Karpas-422 (cell line): ENCODE data around the gene KDM4B. TPM values are rescaled to one million over a fixed set of nuclear protein-coding genes. Genes with fewer than 3 reads are reported as not detected.

Source experiments
- DNase-seq: peaks from one replicate; pipeline ENCODE4 v3.0.0-alpha.2; 2015
- H2AFZ ChIP-seq: fragments of 200-600 bp; sonication (generic); 2 replicates; pipeline ENCODE4 v1.6.1; 2014; ENCODE audit warnings: antibody characterized with exemption, low read length, mixed read lengths
- H3K27ac ChIP-seq: fragments of 200-600 bp; sonication (generic); 2 replicates; pipeline ENCODE4 v1.5.1; 2014; ENCODE audit warnings: mild to moderate bottlenecking, low read length, moderate library complexity
- H3K27me3 ChIP-seq: fragments of 200-600 bp; sonication (generic); 2 replicates; pipeline ENCODE4 v1.6.1; 2014; ENCODE audit warnings: low read length, mixed read lengths
- H3K36me3 ChIP-seq: fragments of 200-600 bp; sonication (generic); 2 replicates; pipeline ENCODE4 v1.6.1; 2014; ENCODE audit warnings: low read length, mixed read lengths; ENCODE audit not compliant: insufficient read depth
- H3K4me1 ChIP-seq: fragments of 200-600 bp; sonication (generic); 2 replicates; pipeline ENCODE4 v1.6.1; 2014; ENCODE audit warnings: mild to moderate bottlenecking, low read length, mixed read lengths
- H3K4me2 ChIP-seq: fragments of 200-600 bp; sonication (generic); 2 replicates; pipeline ENCODE4 v1.6.1; 2014; ENCODE audit warnings: low read length, low read depth, mild to moderate bottlenecking; ENCODE audit not compliant: poor library complexity, severe bottlenecking
- H3K4me3 ChIP-seq: fragments of 200-600 bp; sonication (generic); 2 replicates; pipeline ENCODE4 v1.5.1; 2014; ENCODE audit warnings: mild to moderate bottlenecking, antibody characterized with exemption, low read length, mixed read lengths
- H3K79me2 ChIP-seq: fragments of 200-600 bp; sonication (generic); 2 replicates; pipeline ENCODE4 v1.6.1; 2014; ENCODE audit warnings: mild to moderate bottlenecking, low read length, mixed read lengths
- H3K9ac ChIP-seq: fragments of 200-600 bp; sonication (generic); 2 replicates; pipeline ENCODE4 v1.6.0; 2014; ENCODE audit warnings: low read length
- H3K9me2 ChIP-seq: fragments of 200-600 bp; sonication (generic), shearing (Covaris generic); replicated peaks from 2 replicates; pipeline ENCODE4 v1.6.0; 2014; ENCODE audit warnings: mild to moderate bottlenecking, low read length, moderate library complexity; ENCODE audit not compliant: insufficient read depth
- H3K9me3 ChIP-seq: fragments of 300-700, 200-600 bp; sonication (generic); 2 replicates; pipeline ENCODE4 v1.6.1; 2014; ENCODE audit warnings: low read length, mixed read lengths
- H4K20me1 ChIP-seq: fragments of 200-600 bp; sonication (generic); 2 replicates; pipeline ENCODE4 v1.6.1; 2014; ENCODE audit warnings: mild to moderate bottlenecking, antibody characterized with exemption, low read length, low read depth; ENCODE audit not compliant: insufficient read depth
- total RNA-seq: library from RNA; depleted of rRNA; stranded (reverse); fragments of >200 nt; shearing (Covaris generic); gene quantifications from 2 replicates; pipeline ENCODE4 v1.2.3, GENCODE V29; 2014; ENCODE audit warnings: low replicate concordance

Gene KDM4B
- total RNA-seq, 1 experiment from 2014 or later = 50.8 TPM

DNA sequence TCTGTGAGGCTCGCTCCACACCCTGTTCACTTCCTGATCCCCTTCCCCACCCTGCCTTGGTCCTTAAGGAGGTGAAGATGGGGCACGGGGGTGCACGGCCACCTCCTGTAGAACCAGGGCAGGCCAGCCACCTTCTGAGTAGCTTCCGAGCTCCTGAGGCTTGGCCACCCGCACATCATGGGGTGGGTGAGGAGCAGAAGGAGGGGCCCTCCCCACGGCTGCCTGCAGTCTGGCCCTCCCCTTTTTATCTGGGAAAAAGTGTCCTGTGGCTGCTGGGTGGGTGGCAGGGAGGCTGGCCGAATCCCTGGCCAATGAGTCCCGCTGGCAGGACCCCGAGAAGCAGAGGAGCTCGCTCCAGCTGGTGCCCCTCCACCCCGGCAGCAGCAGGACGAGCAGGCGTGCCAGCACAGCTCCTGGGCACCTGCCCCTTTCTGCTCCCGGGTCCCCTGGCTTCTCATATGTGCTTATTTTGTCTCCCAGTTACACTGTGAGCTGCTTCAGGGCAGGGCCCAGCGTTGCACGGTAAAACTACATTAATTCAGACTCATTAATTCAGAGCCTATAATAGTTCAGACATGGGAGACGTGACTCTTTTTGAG lies 135.0 kb downstream of the KDM4B start:
- no peak overlapping the region for H3K9ac ChIP-seq
- H3K4me2 ChIP-seq = no peak overlapping the region
- no peaks in the 10 kb centered on the region for H3K27me3 ChIP-seq
- H3K4me3 ChIP-seq = no peak overlapping the region
- H4K20me1 ChIP-seq = no peaks in the 10 kb centered on the region
- no peak overlapping the region for H3K27ac ChIP-seq
- H3K9me2 ChIP-seq = no peaks in the 10 kb centered on the region
- peaks cover 6% of the 10 kb centered on the region for H3K9me3 ChIP-seq
- no peak for DNase-seq
- H3K79me2 ChIP-seq = no peaks in the 10 kb centered on the region
- H2AFZ ChIP-seq = no peak overlapping the region
- peaks cover 2% of the 10 kb centered on the region for H3K36me3 ChIP-seq
- H3K4me1 ChIP-seq = no peaks in the 10 kb centered on the region

DNA sequence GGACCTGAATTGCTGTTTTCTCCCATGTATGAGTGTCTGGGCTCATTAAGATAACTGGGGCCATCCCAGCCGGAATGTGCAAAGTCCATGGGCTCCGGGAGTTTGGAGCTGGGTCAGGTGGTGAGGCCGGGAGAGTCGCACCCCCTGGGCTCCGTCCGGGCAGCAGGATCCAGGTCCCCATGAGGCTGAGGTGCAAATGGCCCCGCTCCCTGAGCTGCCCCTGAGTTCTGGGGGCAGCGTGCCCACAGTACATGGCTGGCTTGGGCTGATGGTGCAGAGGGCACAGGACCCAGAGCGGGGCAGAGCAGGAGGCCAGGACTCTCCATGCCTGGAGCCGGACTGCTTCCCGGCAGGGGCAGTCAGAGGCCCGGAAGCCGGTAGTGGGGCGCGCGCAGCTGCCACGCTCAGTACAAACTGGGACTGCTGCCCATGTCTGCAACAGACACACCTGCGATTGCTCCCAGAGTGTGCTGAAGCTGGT lies 136.0 kb downstream of the KDM4B start:
- no peak overlapping the region for H3K4me2 ChIP-seq
- no peaks in the 10 kb centered on the region for H3K79me2 ChIP-seq
- no peak for DNase-seq
- H3K36me3 ChIP-seq = no peaks in the 10 kb centered on the region
- H3K9me3 ChIP-seq = peaks cover under 1% of the 10 kb centered on the region; the same call in 1 of the 2 replicates
- no peaks in the 10 kb centered on the region for H4K20me1 ChIP-seq
- no peaks in the 10 kb centered on the region for H3K27me3 ChIP-seq
- H3K27ac ChIP-seq = no peak overlapping the region
- H3K4me1 ChIP-seq = no peaks in the 10 kb centered on the region
- no peaks in the 10 kb centered on the region for H3K9me2 ChIP-seq
- no peak overlapping the region for H2AFZ ChIP-seq
- no peak overlapping the region for H3K4me3 ChIP-seq
- H3K9ac ChIP-seq = no peak overlapping the region

DNA sequence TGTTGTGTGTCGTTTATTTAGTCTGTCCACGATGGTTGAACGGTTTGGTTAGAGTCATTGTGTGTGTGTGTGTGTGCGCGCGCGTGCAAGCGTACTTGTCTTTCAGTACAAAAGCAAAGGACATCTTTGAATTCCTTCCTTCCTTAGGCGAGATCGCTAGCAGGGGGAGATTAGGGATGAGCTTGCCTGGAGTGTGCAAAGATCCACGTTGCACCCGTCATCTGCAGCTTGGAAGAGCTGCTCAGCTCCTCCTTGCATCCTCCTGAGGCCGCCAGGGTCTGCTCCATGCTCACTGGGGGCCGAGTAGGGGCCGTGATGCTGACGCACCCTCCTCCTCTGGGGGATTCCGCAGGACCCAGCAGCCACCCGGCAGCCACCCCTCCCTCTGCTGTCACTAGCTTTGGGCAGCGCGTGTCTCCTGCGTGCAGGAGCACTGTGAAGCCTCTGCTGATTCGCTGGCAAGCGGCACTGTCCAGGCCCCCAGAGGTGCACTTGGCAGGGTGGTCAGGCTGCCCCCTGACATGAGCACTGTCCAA lies 137.3 kb downstream of the KDM4B start:
- Histone ChIP-seq H3K4me1 (no peaks in the 10 kb centered on the region), H3K36me3 (no peaks in the 10 kb centered on the region), H3K27ac (no peak overlapping the region), H4K20me1 (no peaks in the 10 kb centered on the region), H3K4me3 (no peak overlapping the region), H3K9me2 (no peaks in the 10 kb centered on the region), H3K4me2 (no peak overlapping the region), H2AFZ (no peak overlapping the region), H3K9me3 (no peaks in the 10 kb centered on the region), H3K9ac (no peak overlapping the region), H3K79me2 (no peaks in the 10 kb centered on the region), H3K27me3 (no peaks in the 10 kb centered on the region)
- no peak for DNase-seq

DNA sequence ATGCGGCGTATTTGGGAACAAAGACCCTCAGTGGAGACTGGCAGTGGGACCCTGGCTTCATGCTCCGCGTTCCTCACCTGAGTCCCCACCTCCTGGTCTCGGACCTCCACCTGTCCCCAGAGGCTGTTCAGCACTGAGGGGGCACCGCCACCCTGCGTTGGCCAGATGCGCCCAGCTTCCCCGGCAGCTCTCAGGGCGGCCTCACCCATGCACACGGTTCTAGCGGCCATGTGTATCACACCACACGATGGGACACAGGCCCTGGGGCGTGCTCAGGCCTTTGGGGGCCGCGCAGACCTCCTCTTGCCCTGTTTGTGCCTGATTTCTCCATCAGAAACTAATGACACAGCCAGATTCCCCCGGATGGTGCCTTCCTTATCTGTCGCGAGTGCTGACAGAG lies 138.1 kb downstream of the KDM4B start:
- no peaks in the 10 kb centered on the region for H3K79me2 ChIP-seq
- H3K4me3 ChIP-seq = no peak overlapping the region
- DNase-seq = no peak
- H2AFZ ChIP-seq = no peak overlapping the region
- H3K9ac ChIP-seq = no peak overlapping the region
- H3K9me2 ChIP-seq = no peaks in the 10 kb centered on the region
- no peaks in the 10 kb centered on the region for H4K20me1 ChIP-seq
- H3K4me2 ChIP-seq = no peak overlapping the region
- H3K36me3 ChIP-seq = no peaks in the 10 kb centered on the region
- no peaks in the 10 kb centered on the region for H3K27me3 ChIP-seq
- H3K4me1 ChIP-seq = no peaks in the 10 kb centered on the region
- H3K9me3 ChIP-seq = no peaks in the 10 kb centered on the region
- H3K27ac ChIP-seq = no peak overlapping the region

DNA sequence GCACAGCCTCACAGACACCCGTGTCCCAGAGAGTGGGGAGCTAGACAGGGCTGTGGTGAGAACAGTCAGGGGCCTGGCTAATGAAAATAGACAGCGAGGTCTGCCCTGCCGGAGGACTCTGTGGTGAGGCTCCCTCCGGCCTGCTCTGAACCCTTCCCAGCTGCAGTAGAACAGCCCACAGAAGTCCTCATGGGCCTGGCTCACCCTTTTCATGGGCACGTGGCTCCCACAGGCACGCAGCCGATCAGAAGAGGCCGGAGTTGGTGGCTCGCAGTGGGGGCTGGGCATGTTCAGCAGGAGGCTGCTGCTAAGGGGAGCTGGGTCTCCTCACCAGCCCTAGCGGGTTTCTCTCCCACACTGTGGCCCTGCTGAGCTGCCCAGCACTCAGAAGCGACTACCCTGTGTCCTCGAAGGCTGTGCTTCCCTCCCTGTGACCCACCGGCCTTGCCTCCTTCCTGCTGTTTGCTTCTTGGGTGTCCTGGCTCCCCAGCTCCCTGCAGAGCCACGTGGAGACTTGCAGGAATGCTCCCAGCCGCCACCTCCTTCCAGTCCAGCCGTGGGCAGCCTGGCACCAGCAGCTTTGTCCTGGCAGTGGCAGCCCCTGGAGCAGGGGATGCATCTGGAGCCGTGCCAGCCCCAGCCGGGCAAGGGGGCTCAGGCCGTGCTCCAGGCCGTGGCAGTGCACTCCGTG lies 138.7 kb downstream of the KDM4B start:
- Histone ChIP-seq H3K9ac (no peak overlapping the region), H3K4me1 (no peaks in the 10 kb centered on the region), H2AFZ (no peak overlapping the region)

DNA sequence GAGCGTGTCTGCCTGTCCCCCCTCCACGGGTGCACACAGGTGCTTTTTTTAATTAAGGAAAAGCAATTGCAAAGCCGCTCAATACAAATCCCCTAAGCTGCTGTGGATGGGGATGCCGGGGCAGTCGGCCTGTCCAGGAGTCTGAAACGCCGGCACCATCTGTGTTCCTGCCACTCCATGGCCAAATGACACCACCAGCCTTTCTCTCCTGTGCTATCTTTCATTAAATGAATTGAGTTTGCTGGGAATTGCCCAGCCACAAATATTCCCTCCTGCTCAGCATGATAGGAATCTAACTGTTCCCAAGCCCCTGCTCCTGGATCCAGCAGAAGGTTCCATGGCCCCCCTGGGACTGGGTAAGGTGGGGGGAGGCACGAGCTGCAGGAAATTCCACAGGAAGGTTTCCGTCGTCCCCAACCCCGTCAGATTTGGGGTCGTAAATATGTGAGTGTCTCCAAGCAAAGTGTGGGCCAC lies 139.2 kb downstream of the KDM4B start:
- Histone ChIP-seq H4K20me1 (no peaks in the 10 kb centered on the region), H3K27me3 (no peaks in the 10 kb centered on the region), H2AFZ (no peak overlapping the region), H3K4me2 (no peak overlapping the region), H3K4me3 (no peak overlapping the region), H3K9me2 (no peaks in the 10 kb centered on the region), H3K79me2 (no peaks in the 10 kb centered on the region), H3K36me3 (no peaks in the 10 kb centered on the region), H3K9me3 (no peaks in the 10 kb centered on the region), H3K27ac (no peak overlapping the region), H3K4me1 (no peaks in the 10 kb centered on the region), H3K9ac (no peak overlapping the region)
- DNase-seq = no peak

More for the DNA sequence above, 138.7 kb downstream of the KDM4B start:
- DNase-seq = no peak
- H3K4me2 ChIP-seq = no peak overlapping the region
- no peaks in the 10 kb centered on the region for H3K9me2 ChIP-seq
- H3K4me3 ChIP-seq = no peak overlapping the region
- no peaks in the 10 kb centered on the region for H3K36me3 ChIP-seq
- H3K27me3 ChIP-seq = no peaks in the 10 kb centered on the region
- H3K79me2 ChIP-seq = no peaks in the 10 kb centered on the region
- no peaks in the 10 kb centered on the region for H4K20me1 ChIP-seq
- no peaks in the 10 kb centered on the region for H3K9me3 ChIP-seq
- no peak overlapping the region for H3K27ac ChIP-seq

DNA sequence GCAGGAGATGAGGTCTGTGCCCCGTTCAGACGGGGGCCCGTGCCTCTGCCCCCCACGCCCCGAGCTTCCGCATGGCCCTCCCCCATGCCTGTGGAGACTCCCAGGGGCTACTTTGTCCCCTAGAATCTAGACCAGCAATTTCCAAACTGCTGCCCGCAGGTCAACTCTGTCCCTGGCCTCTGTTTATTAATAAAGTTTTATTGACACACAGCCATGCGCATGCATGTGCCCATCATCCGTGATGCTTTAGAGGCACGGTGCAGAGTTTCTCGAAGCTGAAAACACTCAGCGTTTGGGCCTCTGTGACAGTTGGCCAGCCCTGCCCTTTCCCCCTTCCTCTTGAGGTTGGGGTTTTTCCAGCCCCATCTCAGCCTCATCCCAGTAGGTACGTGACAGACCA lies 140.0 kb downstream of the KDM4B start:
- Histone ChIP-seq H3K9me2 (no peaks in the 10 kb centered on the region), H3K4me3 (no peak overlapping the region), H3K9me3 (no peaks in the 10 kb centered on the region), H3K79me2 (no peaks in the 10 kb centered on the region), H4K20me1 (no peaks in the 10 kb centered on the region), H3K27me3 (no peaks in the 10 kb centered on the region), H3K36me3 (no peaks in the 10 kb centered on the region), H2AFZ (no peak overlapping the region), H3K27ac (no peak overlapping the region), H3K4me2 (no peak overlapping the region), H3K9ac (no peak overlapping the region), H3K4me1 (no peaks in the 10 kb centered on the region)
- DNase-seq = no peak

DNA sequence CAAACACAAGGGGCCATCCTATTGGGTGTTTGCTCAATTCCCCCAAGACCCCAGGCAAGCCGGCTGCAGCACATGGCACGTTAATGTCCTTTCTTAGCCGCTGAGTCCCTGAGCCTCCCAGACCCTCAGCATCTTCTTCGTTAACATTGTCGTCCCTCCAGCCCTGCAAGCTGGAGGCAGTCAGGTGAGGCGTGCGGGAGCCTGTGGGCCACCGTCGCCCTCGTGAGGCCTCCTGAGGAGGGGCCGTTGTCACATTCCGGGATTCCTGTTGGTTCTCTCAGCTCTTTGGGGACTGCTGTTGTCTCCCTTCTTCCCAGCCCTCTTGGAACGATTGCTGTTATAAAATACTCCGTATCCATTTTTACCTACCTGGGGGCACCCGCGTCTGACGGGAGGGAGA lies 140.6 kb downstream of the KDM4B start:
- H3K4me3 ChIP-seq = no peak overlapping the region
- no peaks in the 10 kb centered on the region for H3K9me2 ChIP-seq
- no peak overlapping the region for H3K9ac ChIP-seq
- no peaks in the 10 kb centered on the region for H3K79me2 ChIP-seq
- no peaks in the 10 kb centered on the region for H4K20me1 ChIP-seq
- no peaks in the 10 kb centered on the region for H3K27me3 ChIP-seq
- no peak overlapping the region for H2AFZ ChIP-seq
- H3K9me3 ChIP-seq = no peaks in the 10 kb centered on the region
- H3K36me3 ChIP-seq = no peaks in the 10 kb centered on the region
- H3K4me1 ChIP-seq = no peaks in the 10 kb centered on the region
- no peak overlapping the region for H3K27ac ChIP-seq
- no peak overlapping the region for H3K4me2 ChIP-seq
- no peak for DNase-seq
